ENCODE measurements around the gene CD53.

DNA sequence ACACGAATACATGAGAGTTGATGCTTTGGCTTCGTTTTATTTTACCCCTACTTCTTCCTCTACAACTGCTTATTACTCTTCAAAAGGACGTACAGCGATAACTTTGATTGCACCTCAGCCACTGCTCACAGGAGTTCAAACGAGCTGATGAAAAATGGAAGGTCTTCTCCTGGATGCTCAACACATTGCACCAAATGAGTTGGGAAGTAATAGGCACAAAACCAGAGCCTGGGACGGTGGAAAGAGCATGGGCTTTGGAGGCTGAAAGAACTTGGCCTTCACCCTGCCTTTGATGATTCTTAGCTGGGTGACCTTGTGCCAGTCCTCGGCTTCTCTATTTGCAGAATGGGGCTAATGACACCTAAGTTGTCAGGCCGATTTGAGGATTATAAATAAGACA is 4.8 kb downstream of the CD53 start:
- TF ChIP-seq, protein P1, sequence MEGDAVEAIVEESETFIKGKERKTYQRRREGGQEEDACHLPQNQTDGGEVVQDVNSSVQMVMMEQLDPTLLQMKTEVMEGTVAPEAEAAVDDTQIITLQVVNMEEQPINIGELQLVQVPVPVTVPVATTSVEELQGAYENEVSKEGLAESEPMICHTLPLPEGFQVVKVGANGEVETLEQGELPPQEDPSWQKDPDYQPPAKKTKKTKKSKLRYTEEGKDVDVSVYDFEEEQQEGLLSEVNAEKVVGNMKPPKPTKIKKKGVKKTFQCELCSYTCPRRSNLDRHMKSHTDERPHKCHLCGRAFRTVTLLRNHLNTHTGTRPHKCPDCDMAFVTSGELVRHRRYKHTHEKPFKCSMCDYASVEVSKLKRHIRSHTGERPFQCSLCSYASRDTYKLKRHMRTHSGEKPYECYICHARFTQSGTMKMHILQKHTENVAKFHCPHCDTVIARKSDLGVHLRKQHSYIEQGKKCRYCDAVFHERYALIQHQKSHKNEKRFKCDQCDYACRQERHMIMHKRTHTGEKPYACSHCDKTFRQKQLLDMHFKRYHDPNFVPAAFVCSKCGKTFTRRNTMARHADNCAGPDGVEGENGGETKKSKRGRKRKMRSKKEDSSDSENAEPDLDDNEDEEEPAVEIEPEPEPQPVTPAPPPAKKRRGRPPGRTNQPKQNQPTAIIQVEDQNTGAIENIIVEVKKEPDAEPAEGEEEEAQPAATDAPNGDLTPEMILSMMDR (IDR thresholded peaks at IDR 0.05; ENCODE audit: borderline replicate concordance, extremely low read depth, low read length, poor library complexity, severe bottlenecking): no peak
- TF ChIP-seq EZH2 (IDR thresholded peaks at IDR 0.05; ENCODE audit: borderline replicate concordance, low read depth, low read length, severe bottlenecking): no peak
